HepG2 (cell line): ENCODE results near the gene LIM2. TPM values are rescaled to one million over a fixed set of nuclear protein-coding genes. Genes with fewer than 3 reads are reported as not detected.

Experiments used
- BCL6 ChIP-seq: IDR thresholded peaks from 2 replicates; pipeline ENCODE4 v1.6.1; 2016; ENCODE audit warnings: missing genetic modification reagents, missing compliant biosample characterization
- CENPT ChIP-seq: sonication (generic); formaldehyde crosslinking; IDR thresholded peaks from 2 replicates; pipeline ENCODE4 v1.8.0; 2022; ENCODE audit warnings: low read depth, mild to moderate bottlenecking, moderate library complexity, missing genetic modification reagents
- FOXA1 ChIP-seq, 2 experiments: fragments of 450-650 bp in 1 of 2; sonication (generic) in 1 of 2; formaldehyde crosslinking in 1 of 2; IDR thresholded peaks; 2 replicates each; pipeline versions ENCODE4 v1.4.0 to v1.6.1; 2016 to 2020; ENCODE audit warnings: missing genetic modification reagents in 1 of 2
- FOXJ3 ChIP-seq: sonication (generic); formaldehyde crosslinking; IDR thresholded peaks from 2 replicates; pipeline ENCODE4 v1.4.0; 2020; ENCODE audit warnings: missing genetic modification reagents, mild to moderate bottlenecking, borderline replicate concordance
- FOXP1 ChIP-seq, 2 experiments: fragments of 450-650 bp in 1 of 2; IDR thresholded peaks; 2 replicates each; pipeline ENCODE4 v1.6.1; 2017 to 2018; ENCODE audit warnings: antibody characterized with exemption in 1 of 2
- GZF1 ChIP-seq: sonication (generic); formaldehyde crosslinking; IDR thresholded peaks from 2 replicates; pipeline ENCODE4 v1.5.1; 2020; ENCODE audit warnings: mild to moderate bottlenecking, missing genetic modification reagents
- KDM4B ChIP-seq: sonication (generic); formaldehyde crosslinking; IDR thresholded peaks from 2 replicates; pipeline ENCODE4 v1.4.0; 2020; ENCODE audit warnings: missing genetic modification reagents
- MEIS2 ChIP-seq: sonication (generic); formaldehyde crosslinking; IDR thresholded peaks from 2 replicates; pipeline ENCODE4 v1.9.0; 2021; ENCODE audit warnings: mild to moderate bottlenecking, missing genetic modification reagents
- MTA3 ChIP-seq: sonication (generic); formaldehyde crosslinking; IDR thresholded peaks from 2 replicates; pipeline ENCODE4 v1.4.0; 2020; ENCODE audit warnings: missing genetic modification reagents
- NR2F6 ChIP-seq, 2 experiments: IDR thresholded peaks; 2 replicates each; pipeline ENCODE4 v1.6.1; 2016; ENCODE audit warnings: antibody characterized with exemption in 1 of 2, mild to moderate bottlenecking in 1 of 2
- PPARG ChIP-seq: conservative IDR thresholded peaks from 2 replicates; pipeline ENCODE4 v1.6.1; 2016; ENCODE audit warnings: missing biosample characterization, missing genetic modification reagents
- RAD21 ChIP-seq: fragments of 450-650 bp; formaldehyde crosslinking; IDR thresholded peaks from 2 replicates; pipeline ENCODE4 v1.5.0; 2020; ENCODE audit warnings: mild to moderate bottlenecking
- SALL1 ChIP-seq: sonication (generic); formaldehyde crosslinking; IDR thresholded peaks from 2 replicates; pipeline ENCODE4 v1.8.0; 2022; ENCODE audit warnings: mild to moderate bottlenecking, missing genetic modification reagents
- ZNF10 ChIP-seq: sonication (generic); formaldehyde crosslinking; IDR thresholded peaks from 2 replicates; pipeline ENCODE4 v1.4.0; 2020; ENCODE audit warnings: mild to moderate bottlenecking, low read depth, missing genetic modification reagents, borderline replicate concordance
- ZNF709 ChIP-seq: sonication (generic); formaldehyde crosslinking; IDR thresholded peaks from 2 replicates; pipeline ENCODE4 v1.5.0; 2020; ENCODE audit warnings: mild to moderate bottlenecking, missing genetic modification reagents
- ZSCAN20 ChIP-seq: sonication (generic); formaldehyde crosslinking; IDR thresholded peaks from 2 replicates; pipeline ENCODE4 v1.4.0; 2020; ENCODE audit warnings: missing genetic modification reagents, mild to moderate bottlenecking, borderline replicate concordance
- polyA plus RNA-seq, 8 experiments: library from polyadenylated mRNA; depleted of rRNA in 3 of 8; stranded (reverse) in 7 of 8; unstranded in 1 of 8; fragments of >200 nt; fragmentation: Illumina TruSeq in 4 of 8; extraction: Trizol in 4 of 8; gene quantifications; 2 replicates each; pipeline versions ENCODE4 v1.2.1 to v1.2.3, GENCODE V29; 2011 to 2016; ENCODE audit warnings: low read depth in 4 of 8, missing spikeins in 1 of 8, mixed read lengths in 1 of 8; ENCODE audit not compliant: insufficient read depth in 1 of 8
- total RNA-seq, 5 experiments: library from RNA; depleted of rRNA; stranded (reverse); fragments of >200 nt; fragmentation: Illumina TruSeq; extraction: Trizol; gene quantifications; 2 replicates each; pipeline ENCODE4 v1.2.3, GENCODE V29; 2016; ENCODE audit warnings: low read depth in 1 of 5
- TF ChIP-seq, protein P1 (sequence below): sonication (generic); formaldehyde crosslinking; IDR thresholded peaks from 2 replicates; pipeline ENCODE4 v1.8.0; 2022; ENCODE audit warnings: low read depth, missing genetic modification reagents
- TF ChIP-seq, protein P2 (sequence below): sonication (generic); formaldehyde crosslinking; IDR thresholded peaks from 2 replicates; pipeline ENCODE4 v1.5.0; 2020; ENCODE audit warnings: missing genetic modification reagents
- TF ChIP-seq, protein P3 (sequence below): sonication (generic); formaldehyde crosslinking; IDR thresholded peaks from 2 replicates; pipeline ENCODE4 v1.8.1; 2023; ENCODE audit warnings: missing genetic modification reagents, inconsistent platforms, borderline replicate concordance
- TF ChIP-seq, protein P4 (sequence below): sonication (generic); formaldehyde crosslinking; IDR thresholded peaks from 2 replicates; pipeline ENCODE4 v1.5.0; 2020; ENCODE audit warnings: missing genetic modification reagents
- TF ChIP-seq, protein P5 (sequence below): IDR thresholded peaks from 2 replicates; pipeline ENCODE4 v1.6.1; 2016; ENCODE audit warnings: low read depth

The LIM2 gene
- total and polyA plus RNA-seq, 2 of the 13 experiments (the other 11 are each of a cell fraction or from before 2014, with no cell fraction given), result 1.3 TPM; not detected in 1

DNA sequence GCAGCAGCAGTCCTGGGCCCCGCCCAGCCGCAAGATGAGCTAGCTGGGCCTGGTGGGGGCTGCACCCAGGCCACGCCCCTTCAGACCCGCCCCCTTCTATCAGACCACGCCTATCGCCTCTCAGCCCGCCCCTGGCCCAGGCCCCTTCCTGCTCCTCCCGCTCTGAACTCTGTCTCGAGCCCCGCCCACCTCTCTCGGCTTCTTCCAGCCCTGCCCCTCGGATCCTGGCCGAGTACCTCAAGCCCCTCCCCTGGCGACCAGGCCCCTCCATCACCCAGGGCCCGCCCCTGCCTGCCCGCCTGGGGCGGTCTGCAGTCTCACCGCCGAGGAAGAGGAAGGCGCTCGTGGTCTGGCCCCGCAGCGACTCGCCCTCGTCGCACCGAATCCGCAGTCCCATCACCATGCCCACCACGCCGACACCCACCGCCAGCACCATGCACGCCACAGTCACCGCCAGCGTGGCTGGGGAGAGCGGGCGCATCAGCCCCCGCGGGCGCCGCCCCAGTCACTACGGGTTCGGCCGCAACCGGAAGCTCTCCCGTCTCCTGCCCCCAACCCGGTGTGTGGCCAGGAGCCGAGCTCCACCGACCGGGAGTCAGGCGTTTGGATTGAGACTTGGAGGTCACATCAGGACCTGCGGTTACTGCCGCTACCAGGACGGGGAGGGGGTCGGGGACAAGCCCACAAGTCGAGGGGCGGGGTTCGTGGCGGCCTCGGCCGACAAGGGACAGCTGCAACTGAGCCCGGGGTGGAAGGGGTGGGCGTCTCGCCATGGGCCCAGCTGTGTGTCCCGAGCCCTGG lies 20.0 kb downstream of the LIM2 start (continued):
- TF ChIP-seq, protein P1, sequence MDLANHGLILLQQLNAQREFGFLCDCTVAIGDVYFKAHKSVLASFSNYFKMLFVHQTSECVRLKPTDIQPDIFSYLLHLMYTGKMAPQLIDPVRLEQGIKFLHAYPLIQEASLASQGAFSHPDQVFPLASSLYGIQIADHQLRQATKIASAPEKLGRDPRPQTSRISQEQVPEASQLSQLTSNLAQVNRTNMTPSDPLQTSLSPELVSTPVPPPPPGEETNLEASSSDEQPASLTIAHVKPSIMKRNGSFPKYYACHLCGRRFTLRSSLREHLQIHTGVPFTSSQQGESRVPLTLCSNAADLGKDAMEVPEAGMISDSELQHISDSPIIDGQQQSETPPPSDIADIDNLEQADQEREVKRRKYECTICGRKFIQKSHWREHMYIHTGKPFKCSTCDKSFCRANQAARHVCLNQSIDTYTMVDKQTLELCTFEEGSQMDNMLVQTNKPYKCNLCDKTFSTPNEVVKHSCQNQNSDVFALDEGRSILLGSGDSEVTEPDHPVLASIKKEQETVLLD (CRISPR knock-in tag), result peak; percentile 84
- TF ChIP-seq MEIS2 (CRISPR knock-in tag) (no peak), NR2F6 (IDR thresholded peaks at IDR 0.05) (no peak), NR2F6 (CRISPR knock-in tag; IDR thresholded peaks at IDR 0.05) (peak; percentile 12), RAD21 (CRISPR knock-in tag) (peak; percentile 70), GZF1 (no peak; the same call in 1 of the 2 replicates), FOXJ3 (CRISPR knock-in tag) (no peak), ZNF709 (CRISPR knock-in tag) (no peak), ZNF10 (CRISPR knock-in tag) (no peak), ZSCAN20 (CRISPR knock-in tag) (no peak), CENPT (CRISPR knock-in tag) (peak; percentile 42), FOXP1 (IDR thresholded peaks at IDR 0.05) (no peak), FOXP1 (CRISPR knock-in tag; IDR thresholded peaks at IDR 0.05) (no peak), MTA3 (CRISPR knock-in tag) (no peak), SALL1 (peak; percentile 80), KDM4B (no peak), BCL6 (CRISPR knock-in tag) (peak; percentile 23; the same call in 1 of the 2 replicates), PPARG (CRISPR knock-in tag) (peak; percentile 62), FOXA1 (IDR thresholded peaks at IDR 0.05) (no peak), FOXA1 (CRISPR knock-in tag; IDR thresholded peaks at IDR 0.05) (peak; percentile 19; the same call in 1 of the 2 replicates)
- TF ChIP-seq, protein P2, sequence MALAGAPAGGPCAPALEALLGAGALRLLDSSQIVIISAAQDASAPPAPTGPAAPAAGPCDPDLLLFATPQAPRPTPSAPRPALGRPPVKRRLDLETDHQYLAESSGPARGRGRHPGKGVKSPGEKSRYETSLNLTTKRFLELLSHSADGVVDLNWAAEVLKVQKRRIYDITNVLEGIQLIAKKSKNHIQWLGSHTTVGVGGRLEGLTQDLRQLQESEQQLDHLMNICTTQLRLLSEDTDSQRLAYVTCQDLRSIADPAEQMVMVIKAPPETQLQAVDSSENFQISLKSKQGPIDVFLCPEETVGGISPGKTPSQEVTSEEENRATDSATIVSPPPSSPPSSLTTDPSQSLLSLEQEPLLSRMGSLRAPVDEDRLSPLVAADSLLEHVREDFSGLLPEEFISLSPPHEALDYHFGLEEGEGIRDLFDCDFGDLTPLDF (CRISPR knock-in tag), result 0 out of 2 replicates have a peak, but pooled peaks have one; percentile 27
- TF ChIP-seq, protein P3, sequence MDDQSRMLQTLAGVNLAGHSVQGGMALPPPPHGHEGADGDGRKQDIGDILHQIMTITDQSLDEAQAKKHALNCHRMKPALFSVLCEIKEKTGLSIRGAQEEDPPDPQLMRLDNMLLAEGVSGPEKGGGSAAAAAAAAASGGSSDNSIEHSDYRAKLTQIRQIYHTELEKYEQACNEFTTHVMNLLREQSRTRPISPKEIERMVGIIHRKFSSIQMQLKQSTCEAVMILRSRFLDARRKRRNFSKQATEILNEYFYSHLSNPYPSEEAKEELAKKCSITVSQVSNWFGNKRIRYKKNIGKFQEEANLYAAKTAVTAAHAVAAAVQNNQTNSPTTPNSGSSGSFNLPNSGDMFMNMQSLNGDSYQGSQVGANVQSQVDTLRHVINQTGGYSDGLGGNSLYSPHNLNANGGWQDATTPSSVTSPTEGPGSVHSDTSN (CRISPR knock-in tag), result no peak
- TF ChIP-seq, protein P4, sequence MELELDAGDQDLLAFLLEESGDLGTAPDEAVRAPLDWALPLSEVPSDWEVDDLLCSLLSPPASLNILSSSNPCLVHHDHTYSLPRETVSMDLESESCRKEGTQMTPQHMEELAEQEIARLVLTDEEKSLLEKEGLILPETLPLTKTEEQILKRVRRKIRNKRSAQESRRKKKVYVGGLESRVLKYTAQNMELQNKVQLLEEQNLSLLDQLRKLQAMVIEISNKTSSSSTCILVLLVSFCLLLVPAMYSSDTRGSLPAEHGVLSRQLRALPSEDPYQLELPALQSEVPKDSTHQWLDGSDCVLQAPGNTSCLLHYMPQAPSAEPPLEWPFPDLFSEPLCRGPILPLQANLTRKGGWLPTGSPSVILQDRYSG (CRISPR knock-in tag), result no peak
- TF ChIP-seq, protein P5, sequence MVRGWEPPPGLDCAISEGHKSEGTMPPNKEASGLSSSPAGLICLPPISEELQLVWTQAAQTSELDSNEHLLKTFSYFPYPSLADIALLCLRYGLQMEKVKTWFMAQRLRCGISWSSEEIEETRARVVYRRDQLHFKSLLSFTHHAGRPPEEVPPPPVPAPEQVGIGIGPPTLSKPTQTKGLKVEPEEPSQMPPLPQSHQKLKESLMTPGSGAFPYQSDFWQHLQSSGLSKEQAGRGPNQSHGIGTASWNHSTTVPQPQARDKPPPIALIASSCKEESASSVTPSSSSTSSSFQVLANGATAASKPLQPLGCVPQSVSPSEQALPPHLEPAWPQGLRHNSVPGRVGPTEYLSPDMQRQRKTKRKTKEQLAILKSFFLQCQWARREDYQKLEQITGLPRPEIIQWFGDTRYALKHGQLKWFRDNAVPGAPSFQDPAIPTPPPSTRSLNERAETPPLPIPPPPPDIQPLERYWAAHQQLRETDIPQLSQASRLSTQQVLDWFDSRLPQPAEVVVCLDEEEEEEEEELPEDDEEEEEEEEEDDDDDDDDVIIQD (CRISPR knock-in tag), result peak; percentile 26; the same call in 1 of the 2 replicates
